ENCODE measurements around the gene TRIP10. TPM values are rescaled to one million over a fixed set of nuclear protein-coding genes. Genes with fewer than 3 reads are reported as not detected.
"Not testable (repeated sequence)": the region's sequence is repeated elsewhere in the genome, so short reads cannot be mapped to it uniquely, and the experiment has no call there.

TRIP10 gene
- total RNA-seq, 1 donor from 2014 or later = 48.2 TPM

GRCh38 chr19:6708346-6708745 lies 31.1 kb upstream of the TRIP10 start:
- H3K27ac Mint-ChIP-seq = no peak overlapping the region
- H3K4me1 Mint-ChIP-seq (ENCODE audit: low read depth) = no peaks in the 10 kb centered on the region

GRCh38 chr19:6708913-6709312 lies 30.6 kb upstream of the TRIP10 start:
- not testable (repeated sequence) for H3K27ac Mint-ChIP-seq; H3K4me3 Mint-ChIP-seq (ENCODE audit: low read depth); H3K9me3 Mint-ChIP-seq (ENCODE audit: low read depth); H3K36me3 Mint-ChIP-seq (ENCODE audit: insufficient read depth); DNase-seq (ENCODE audit: low spot score, unreplicated experiment); H3K4me1 Mint-ChIP-seq (ENCODE audit: low read depth)
- H3K27me3 Mint-ChIP-seq = peaks cover 48% of the 10 kb centered on the region

More at GRCh38 chr19:6708346-6708745, 31.1 kb upstream of the TRIP10 start:
- Mint-ChIP-seq H3K4me3 (ENCODE audit: low read depth) (no peak overlapping the region), H3K9me3 (ENCODE audit: low read depth) (no peaks in the 10 kb centered on the region), H3K36me3 (ENCODE audit: insufficient read depth) (no peaks in the 10 kb centered on the region), H3K27me3 (peaks cover 48% of the 10 kb centered on the region)
- no peak for TF ChIP-seq CTCF (IDR thresholded peaks at IDR 0.05; ENCODE audit: unreplicated experiment)
- DNase-seq (ENCODE audit: low spot score, unreplicated experiment) = no peak

- H3K27me3 Mint-ChIP-seq = peaks cover 48% of the 10 kb centered on the region
- no peaks in the 10 kb centered on the region for H3K36me3 Mint-ChIP-seq (ENCODE audit: insufficient read depth)
- no peaks in the 10 kb centered on the region for H3K4me1 Mint-ChIP-seq (ENCODE audit: low read depth)
- no peak overlapping the region for H3K27ac Mint-ChIP-seq
- TF ChIP-seq CTCF (IDR thresholded peaks at IDR 0.05; ENCODE audit: unreplicated experiment) = no peak
- H3K4me3 Mint-ChIP-seq (ENCODE audit: low read depth) = no peak overlapping the region
- DNase-seq (ENCODE audit: low spot score, unreplicated experiment) = no peak
- no peaks in the 10 kb centered on the region for H3K9me3 Mint-ChIP-seq (ENCODE audit: low read depth)
These were observed 29.9 kb upstream of the TRIP10 start for GRCh38 chr19:6709549-6709948.

- Mint-ChIP-seq H3K9me3 (ENCODE audit: low read depth) (no peaks in the 10 kb centered on the region), H3K36me3 (ENCODE audit: insufficient read depth) (no peaks in the 10 kb centered on the region), H3K4me3 (ENCODE audit: low read depth) (peak overlapping the region; percentile 30), H3K27me3 (peaks cover 48% of the 10 kb centered on the region), H3K4me1 (ENCODE audit: low read depth) (no peaks in the 10 kb centered on the region), H3K27ac (no peak overlapping the region)
- DNase-seq (ENCODE audit: low spot score, unreplicated experiment) = no peak
- TF ChIP-seq CTCF (IDR thresholded peaks at IDR 0.05; ENCODE audit: unreplicated experiment) = peak; percentile 47
These were observed 29.0 kb upstream of the TRIP10 start for GRCh38 chr19:6710273-6711077.

GRCh38 chr19:6711078-6711361 lies 28.5 kb upstream of the TRIP10 start:
- Mint-ChIP-seq H3K4me1 (ENCODE audit: low read depth) (no peaks in the 10 kb centered on the region), H3K27ac (no peak overlapping the region), H3K4me3 (ENCODE audit: low read depth) (no peak overlapping the region), H3K9me3 (ENCODE audit: low read depth) (no peaks in the 10 kb centered on the region), H3K36me3 (ENCODE audit: insufficient read depth) (no peaks in the 10 kb centered on the region), H3K27me3 (peaks cover 48% of the 10 kb centered on the region)
- no peak for DNase-seq (ENCODE audit: low spot score, unreplicated experiment)
- no peak for TF ChIP-seq CTCF (IDR thresholded peaks at IDR 0.05; ENCODE audit: unreplicated experiment)

GRCh38 chr19:6711605-6712004 lies 27.9 kb upstream of the TRIP10 start:
- Mint-ChIP-seq H3K9me3 (ENCODE audit: low read depth) (no peaks in the 10 kb centered on the region), H3K4me3 (ENCODE audit: low read depth) (no peak overlapping the region), H3K36me3 (ENCODE audit: insufficient read depth) (no peaks in the 10 kb centered on the region), H3K4me1 (ENCODE audit: low read depth) (no peaks in the 10 kb centered on the region), H3K27ac (no peak overlapping the region), H3K27me3 (peaks cover 51% of the 10 kb centered on the region)
- DNase-seq (ENCODE audit: low spot score, unreplicated experiment) = no peak
- TF ChIP-seq CTCF (IDR thresholded peaks at IDR 0.05; ENCODE audit: unreplicated experiment) = no peak
